HCT116 (cell line): ENCODE data around the gene FAM98A. TPM values are rescaled to one million over a fixed set of nuclear protein-coding genes. Genes with fewer than 3 reads are reported as not detected.

ENCODE experiments used
- ATAC-seq: fragments of 200-7000 bp; cut with Tn5 transposase; 2 replicates; pipeline ENCODE4 v1.9.1; 2020; ENCODE audit warnings: mild to moderate bottlenecking, moderate library complexity
- BruUV-seq: library from RNA; stranded (reverse); fragments of 400-500 nt; replicated peaks from 2 replicates; lab custom pipeline; 2021; lab: Mats Ljungman, UMichigan
- CTCF ChIA-PET: fragments of 300-600 bp; sonication (Branson Sonifier 250); formaldehyde crosslinking; loops from one replicate; lab custom pipeline; 2021; ENCODE audit warnings: antibody characterized with exemption; lab: Charles Lee
- POLR2A ChIA-PET: fragments of 300-600, 350-600 bp; sonication (Branson Sonifier 250); formaldehyde crosslinking; loops from one replicate; lab custom pipeline; 2021; ENCODE audit warnings: antibody characterized with exemption; lab: Charles Lee
- RAD21 ChIA-PET, 2 experiments: fragments of 300-600 bp; sonication (Branson Sonifier 250); formaldehyde crosslinking; loops; one replicate each; lab custom pipeline; 2023; ENCODE audit warnings: low total read pairs in 2 of 2; ENCODE audit not compliant: uncharacterized antibody in 2 of 2, unreplicated experiment in 2 of 2, low non-redundant PET in 1 of 2; lab: Charles Lee
- DNase-seq: peaks from one replicate; pipeline ENCODE4 v3.0.0-alpha.2; 2010; ENCODE audit warnings: low read depth, low spot score
- H2AFZ ChIP-seq: fragments of 200-600 bp; shearing (Covaris generic), sonication (generic); 2 replicates; pipeline ENCODE4 v1.6.1; 2017; ENCODE audit warnings: low read depth, mixed run types, mixed read lengths, antibody characterized with exemption, low read length; ENCODE audit not compliant: poor library complexity, severe bottlenecking
- H3K27ac ChIP-seq: 2 replicates; pipeline ENCODE4 v1.5.1; 2012; ENCODE audit warnings: low read depth, low read length
- H3K27me3 ChIP-seq: fragments of 200-600 bp; sonication (generic); 2 replicates; pipeline ENCODE4 v1.6.1; 2016; ENCODE audit warnings: mixed run types, low read length, mixed read lengths; ENCODE audit not compliant: insufficient read depth
- H3K36me3 ChIP-seq, 2 experiments: fragments of 200-500 bp in 1 of 2; fragments of 200-600 bp in 1 of 2; sonication (Bioruptor generic) in 1 of 2; sonication (generic) in 1 of 2; 2 replicates each; pipeline versions ENCODE4 v1.5.1 to v1.6.1; 2014 to 2016; ENCODE audit warnings: low read length in 2 of 2, inconsistent platforms in 1 of 2, mixed read lengths in 1 of 2, mixed run types in 1 of 2; ENCODE audit not compliant: insufficient read depth in 2 of 2, control insufficient read depth in 1 of 2
- H3K4me1 ChIP-seq, 2 experiments: fragments of 200-600 bp in 1 of 2; sonication (generic) in 1 of 2; 2 replicates each; pipeline versions ENCODE4 v1.5.1 to v1.6.1; 2012 to 2017; ENCODE audit warnings: low read length in 2 of 2, inconsistent platforms in 1 of 2, mild to moderate bottlenecking in 1 of 2, mixed read lengths in 1 of 2, mixed run types in 1 of 2, moderate library complexity in 1 of 2; ENCODE audit not compliant: insufficient read depth in 2 of 2, control insufficient read depth in 1 of 2
- H3K4me2 ChIP-seq: fragments of 200-600 bp; sonication (generic); 2 replicates; pipeline ENCODE4 v1.6.1; 2017; ENCODE audit warnings: mixed run types, low read length, mixed read lengths
- H3K4me3 ChIP-seq, 2 experiments: fragments of 200-600 bp in 1 of 2; sonication (generic) in 1 of 2; replicated peaks in 1 of 2; 2 replicates each; pipeline ENCODE4 v1.5.1; 2011 to 2016; ENCODE audit warnings: low read length in 2 of 2, control low read depth in 1 of 2, low read depth in 1 of 2, mild to moderate bottlenecking in 1 of 2, mixed read lengths in 1 of 2, mixed run types in 1 of 2
- H3K79me2 ChIP-seq: fragments of 200-600 bp; sonication (generic); 2 replicates; pipeline ENCODE4 v1.6.1; 2017; ENCODE audit warnings: mild to moderate bottlenecking, mixed run types, low read length, moderate library complexity, mixed read lengths; ENCODE audit not compliant: insufficient read depth
- H3K9ac ChIP-seq: fragments of 200-600 bp; sonication (generic); 2 replicates; pipeline ENCODE4 v1.6.1; 2016; ENCODE audit warnings: low read length, mixed read lengths
- H3K9me2 ChIP-seq: fragments of 200-600 bp; sonication (generic), shearing (Covaris generic); 2 replicates; pipeline ENCODE4 v1.6.1; 2017; ENCODE audit warnings: mixed run types, mild to moderate bottlenecking, moderate library complexity; ENCODE audit not compliant: insufficient read depth
- H3K9me3 ChIP-seq, 2 experiments: fragments of 200-500 bp in 1 of 2; fragments of 200-600 bp in 1 of 2; sonication (Bioruptor generic) in 1 of 2; sonication (generic) in 1 of 2; 2 replicates each; pipeline ENCODE4 v1.6.1; 2014 to 2017; ENCODE audit warnings: low read length in 2 of 2, mixed read lengths in 2 of 2, inconsistent platforms in 1 of 2, low read depth in 1 of 2, mild to moderate bottlenecking in 1 of 2, mixed run types in 1 of 2, moderate library complexity in 1 of 2; ENCODE audit not compliant: control insufficient read depth in 1 of 2, insufficient read depth in 1 of 2
- H4K20me1 ChIP-seq: fragments of 200-600 bp; sonication (generic), shearing (Covaris generic); 2 replicates; pipeline ENCODE4 v1.6.1; 2017; ENCODE audit warnings: mixed run types, mild to moderate bottlenecking, moderate library complexity; ENCODE audit not compliant: insufficient read depth
- ATF3 ChIP-seq: IDR thresholded peaks from 2 replicates; pipeline ENCODE4 v1.6.1; 2012
- EGR1 ChIP-seq: IDR thresholded peaks from 2 replicates; pipeline ENCODE4 v1.6.1; 2012; ENCODE audit warnings: low read depth
- EZH2phosphoT487 ChIP-seq: fragments of 200-600 bp; IDR thresholded peaks from 2 replicates; pipeline ENCODE4 v1.6.1; 2018; ENCODE audit warnings: antibody characterized with exemption, borderline replicate concordance
- FOSL1 ChIP-seq: IDR thresholded peaks from 2 replicates; pipeline ENCODE4 v1.6.1; 2012; ENCODE audit warnings: low read depth
- REST ChIP-seq: IDR thresholded peaks from 2 replicates; pipeline ENCODE4 v1.6.1; 2012; ENCODE audit warnings: low read depth
- SP1 ChIP-seq: IDR thresholded peaks from 2 replicates; pipeline ENCODE4 v1.6.1; 2012; ENCODE audit warnings: low read depth
- TCF7L2 ChIP-seq: IDR thresholded peaks from 2 replicates; pipeline ENCODE4 v1.7.0; 2011; ENCODE audit warnings: borderline replicate concordance, inconsistent platforms; ENCODE audit not compliant: insufficient read depth, insufficient read length; ENCODE audit errors: extremely low read depth
- intact Hi-C: fragments of 100-400 bp; cut with micrococcal nuclease; formaldehyde crosslinking; loops from 2 replicates; pipeline ENCODE4 v1.10.0; 2022
- total RNA-seq: library from RNA; stranded (reverse); gene quantifications from one replicate; pipeline ENCODE4 v1.2.1, GENCODE V29; 2021; ENCODE audit not compliant: unreplicated experiment

FAM98A gene
- total RNA-seq, 1 experiment from 2014 or later: 42.9 TPM

- DNase-seq (no peak), ATAC-seq (no peak)
- Histone ChIP-seq H3K27ac (no peak overlapping the region), H2AFZ (no peak overlapping the region), H3K9me2 (no peaks in the 10 kb centered on the region), H3K36me3 (no peaks in the 10 kb centered on the region), H4K20me1 (no peaks in the 10 kb centered on the region), H3K4me3 (no peak overlapping the region), H3K9ac (no peak overlapping the region), H3K9me3 (no peaks in the 10 kb centered on the region), H3K4me1 (no peaks in the 10 kb centered on the region), H3K27me3 (no peaks in the 10 kb centered on the region), H3K79me2 (no peaks in the 10 kb centered on the region), H3K4me2 (no peak overlapping the region)
- ChIA-PET POLR2A (no interaction called here), RAD21 (no interaction called here), CTCF (no interaction called here)
- no peak for TF ChIP-seq REST
- TF ChIP-seq FOSL1: no peak
- TF ChIP-seq EGR1: no peak
- TF ChIP-seq ATF3: no peak
- no peak for TF ChIP-seq EZH2phosphoT487
- no peak for TF ChIP-seq SP1
- TF ChIP-seq TCF7L2: no peak
- intact Hi-C loops: no loop called here
- no TSS peak for BruUV-seq
Measured at GRCh38 chr2:33560017-33560416, 39.1 kb downstream of the FAM98A start.
